ENCODE results near the gene WDR86. TPM values are rescaled to one million over a fixed set of nuclear protein-coding genes. Genes with fewer than 3 reads are reported as not detected.
A peak's percentile ranks its signal among the peaks of the same experiment; 100 is the strongest.

WDR86 gene
- total RNA-seq, 1 donor from 2014 or later: not detected

DNA sequence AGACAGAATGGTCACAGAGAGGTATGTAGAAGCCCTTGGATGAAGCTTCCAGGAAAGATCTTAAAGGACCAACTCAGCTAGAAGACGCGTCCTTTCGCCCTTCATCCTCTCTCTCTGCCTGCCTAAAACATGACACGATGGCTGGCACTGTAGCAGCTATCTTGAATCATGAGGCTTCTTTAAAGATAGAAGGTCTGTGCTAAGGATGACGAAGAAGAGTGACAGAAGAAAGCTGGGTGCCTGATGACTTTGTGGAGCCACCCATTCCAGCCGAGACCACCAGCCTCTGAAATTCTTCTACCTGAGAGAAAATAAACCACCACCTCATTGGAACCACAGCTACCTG, 25.5 kb downstream of the WDR86 start:
- intact Hi-C loops (cut with micrococcal nuclease): no loop called here
- Mint-ChIP-seq H3K36me3 (ENCODE audit: low read depth) (peaks cover 4% of the 10 kb centered on the region), H3K4me1 (peaks cover 5% of the 10 kb centered on the region), H3K4me3 (no peak overlapping the region), H3K9me3 (no peaks in the 10 kb centered on the region), H3K27ac (no peak overlapping the region), H3K27me3 (peaks cover 26% of the 10 kb centered on the region)
- DNase-seq: no peak

GRCh38 chr7:151383638-151384351, 26.0 kb downstream of the WDR86 start:
- Mint-ChIP-seq H3K4me3 (no peak overlapping the region), H3K36me3 (ENCODE audit: low read depth) (peaks cover 6% of the 10 kb centered on the region), H3K27ac (no peak overlapping the region), H3K9me3 (no peaks in the 10 kb centered on the region), H3K27me3 (peaks cover 26% of the 10 kb centered on the region), H3K4me1 (peaks cover 5% of the 10 kb centered on the region)
- intact Hi-C loops (cut with micrococcal nuclease): loop anchor here (2.0 kb wide), 1 partner anchor 27 kb away; the partner anchor contains the start of gene WDR86
- DNase-seq: no peak

GRCh38 chr7:151382079-151382885, 27.6 kb downstream of the WDR86 start:
- DNase-seq: peak; percentile 67
- Mint-ChIP-seq H3K4me1 (peaks cover 5% of the 10 kb centered on the region), H3K9me3 (no peaks in the 10 kb centered on the region), H3K27ac (no peak overlapping the region), H3K36me3 (ENCODE audit: low read depth) (peaks cover 11% of the 10 kb centered on the region), H3K27me3 (peaks cover 26% of the 10 kb centered on the region), H3K4me3 (peak overlapping the region; percentile 80)
- intact Hi-C loops (cut with micrococcal nuclease): loop anchor here (2.0 kb wide), 1 partner anchor 29 kb away; the partner anchor contains the start of gene WDR86

DNA sequence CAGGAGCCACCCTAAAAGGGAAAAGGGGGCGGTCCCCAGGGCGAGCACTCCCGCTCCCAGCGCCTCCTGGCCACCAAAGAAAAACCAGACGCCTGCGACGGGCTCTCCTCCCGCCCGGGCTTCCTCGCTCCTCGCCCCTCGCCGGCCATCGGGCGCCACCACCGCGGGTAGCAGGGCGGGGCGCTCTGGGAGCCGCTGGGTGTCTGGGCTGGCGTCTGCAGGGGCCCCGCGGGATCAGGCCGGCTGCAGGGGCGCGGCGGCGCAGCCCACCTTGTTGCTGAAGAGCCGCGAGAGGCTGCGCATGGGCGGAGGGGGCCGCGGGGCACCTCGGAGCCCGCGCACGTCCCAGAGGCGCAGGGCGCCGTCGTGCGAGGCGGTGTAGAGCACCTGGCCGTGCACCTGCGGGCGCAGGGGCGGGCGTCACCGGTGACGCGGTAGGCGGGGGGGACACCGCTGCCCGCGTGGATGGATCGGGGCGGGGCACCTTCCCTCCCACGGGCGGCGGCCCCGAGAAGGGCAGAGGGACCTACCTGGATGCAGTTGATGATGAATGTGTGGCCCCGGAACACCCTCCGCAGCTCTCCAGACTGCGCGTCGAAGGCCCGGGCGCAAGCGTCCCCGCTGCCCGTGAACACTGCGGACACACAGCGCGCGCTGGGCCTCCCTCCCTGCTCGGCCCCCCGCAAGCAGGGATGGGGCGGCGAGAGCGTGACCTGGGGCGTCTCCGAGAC, 28.3 kb downstream of the WDR86 start:
- intact Hi-C loops (cut with micrococcal nuclease): loop anchor here (2.0 kb wide), 1 partner anchor 29 kb away; the partner anchor contains the start of gene WDR86
- Mint-ChIP-seq H3K27me3 (peaks cover 26% of the 10 kb centered on the region), H3K9me3 (no peaks in the 10 kb centered on the region), H3K4me3 (no peak overlapping the region), H3K36me3 (ENCODE audit: low read depth) (peaks cover 11% of the 10 kb centered on the region), H3K4me1 (peaks cover 5% of the 10 kb centered on the region), H3K27ac (no peak overlapping the region)
- peak; percentile 62 for DNase-seq

GRCh38 chr7:151381098-151381347, 28.8 kb downstream of the WDR86 start:
- no peak overlapping the region for H3K27ac Mint-ChIP-seq
- peaks cover 26% of the 10 kb centered on the region for H3K27me3 Mint-ChIP-seq
- peaks cover 5% of the 10 kb centered on the region for H3K4me1 Mint-ChIP-seq
- no peak for DNase-seq
- no peaks in the 10 kb centered on the region for H3K9me3 Mint-ChIP-seq
- intact Hi-C loops (cut with micrococcal nuclease): no loop called here
- peaks cover 14% of the 10 kb centered on the region for H3K36me3 Mint-ChIP-seq (ENCODE audit: low read depth)
- H3K4me3 Mint-ChIP-seq: peak overlapping the region; percentile 45

GRCh38 chr7:151380199-151381097, 29.4 kb downstream of the WDR86 start:
- intact Hi-C loops (cut with micrococcal nuclease): no loop called here
- Mint-ChIP-seq H3K27ac (no peak overlapping the region), H3K4me3 (peak overlapping the region; percentile 45), H3K36me3 (ENCODE audit: low read depth) (peaks cover 19% of the 10 kb centered on the region), H3K4me1 (peaks cover 5% of the 10 kb centered on the region), H3K9me3 (no peaks in the 10 kb centered on the region), H3K27me3 (peaks cover 26% of the 10 kb centered on the region)
- DNase-seq: no peak

- H3K27me3 Mint-ChIP-seq: peaks cover 23% of the 10 kb centered on the region
- H3K4me3 Mint-ChIP-seq: no peak overlapping the region
- intact Hi-C loops (cut with micrococcal nuclease): no loop called here
- DNase-seq: no peak
- H3K4me1 Mint-ChIP-seq: peaks cover 5% of the 10 kb centered on the region
- peaks cover 23% of the 10 kb centered on the region for H3K36me3 Mint-ChIP-seq (ENCODE audit: low read depth)
- no peak overlapping the region for H3K27ac Mint-ChIP-seq
- no peaks in the 10 kb centered on the region for H3K9me3 Mint-ChIP-seq
Observed at GRCh38 chr7:151379534-151380198, 30.2 kb downstream of the WDR86 start.

GRCh38 chr7:151379193-151379520, 30.7 kb downstream of the WDR86 start:
- Mint-ChIP-seq H3K4me1 (peaks cover 5% of the 10 kb centered on the region), H3K27ac (no peak overlapping the region)
- intact Hi-C loops (cut with micrococcal nuclease): no loop called here

DNA sequence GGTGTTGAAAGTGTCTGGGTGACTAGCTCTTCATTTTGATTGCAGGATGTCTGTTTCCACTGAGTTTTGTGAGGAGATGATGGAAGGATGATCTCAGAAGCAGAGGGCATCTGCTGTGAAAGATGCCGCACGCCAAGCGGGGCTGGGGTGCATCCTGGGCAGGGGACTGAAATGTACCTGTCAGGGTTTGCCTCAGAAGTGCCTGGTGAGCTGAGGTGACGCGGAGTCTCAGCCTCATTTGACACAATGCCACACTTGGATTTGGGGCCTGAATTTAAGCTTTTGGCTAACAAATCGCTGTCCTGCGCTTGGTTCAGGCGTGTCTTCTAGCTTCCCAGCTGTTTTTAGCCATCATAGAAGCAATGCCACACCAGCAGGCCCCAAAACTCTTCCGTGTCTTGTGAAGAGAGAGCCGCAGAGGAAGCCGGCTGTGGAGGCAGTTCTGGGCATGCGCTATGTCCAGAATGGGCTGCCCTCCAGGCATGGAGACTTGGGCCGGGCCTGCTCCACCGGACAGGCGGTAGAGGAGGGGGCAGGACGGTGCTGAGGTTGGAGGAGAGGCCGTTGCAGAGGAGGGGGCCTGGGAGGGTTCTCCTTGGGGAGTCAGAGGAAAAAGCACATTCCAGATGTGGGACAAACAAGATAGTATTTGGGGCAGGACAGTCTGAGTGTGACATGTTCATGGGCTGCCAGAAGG, 31.2 kb downstream of the WDR86 start:
- peaks cover 15% of the 10 kb centered on the region for H3K27me3 Mint-ChIP-seq
- no peak overlapping the region for H3K4me3 Mint-ChIP-seq
- H3K36me3 Mint-ChIP-seq (ENCODE audit: low read depth): peaks cover 23% of the 10 kb centered on the region
- no peaks in the 10 kb centered on the region for H3K9me3 Mint-ChIP-seq
- peaks cover 5% of the 10 kb centered on the region for H3K4me1 Mint-ChIP-seq
- no peak overlapping the region for H3K27ac Mint-ChIP-seq
- no peak for DNase-seq
- intact Hi-C loops (cut with micrococcal nuclease): no loop called here

More at GRCh38 chr7:151379193-151379520, 30.7 kb downstream of the WDR86 start:
- Mint-ChIP-seq H3K4me3 (no peak overlapping the region), H3K9me3 (no peaks in the 10 kb centered on the region), H3K36me3 (ENCODE audit: low read depth) (peaks cover 23% of the 10 kb centered on the region), H3K27me3 (peaks cover 19% of the 10 kb centered on the region)
- DNase-seq: no peak

DNA sequence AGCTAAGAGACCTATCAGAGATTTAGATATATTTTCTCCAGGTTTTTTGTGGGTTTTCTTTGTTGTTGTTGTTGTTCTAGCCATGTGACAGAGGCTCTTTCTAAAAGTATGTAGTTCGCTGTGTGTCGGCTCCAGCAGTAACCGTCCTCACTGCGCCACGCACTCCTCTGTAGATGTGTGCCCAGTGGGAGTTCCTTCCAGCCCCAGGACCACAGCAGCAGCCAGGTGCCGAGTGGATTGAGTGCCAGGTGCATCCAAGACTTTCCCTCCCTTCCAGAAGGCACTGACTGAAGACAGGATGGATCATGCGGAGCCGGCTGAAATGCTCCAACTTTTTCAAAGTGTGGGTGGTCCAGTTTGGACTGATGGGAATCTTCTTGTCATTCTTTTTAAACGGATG, 31.8 kb downstream of the WDR86 start:
- peaks cover 12% of the 10 kb centered on the region for H3K27me3 Mint-ChIP-seq
- H3K36me3 Mint-ChIP-seq (ENCODE audit: low read depth): peaks cover 23% of the 10 kb centered on the region
- no peak overlapping the region for H3K27ac Mint-ChIP-seq
- DNase-seq: no peak
- H3K4me3 Mint-ChIP-seq: no peak overlapping the region
- H3K4me1 Mint-ChIP-seq: peaks cover 5% of the 10 kb centered on the region
- H3K9me3 Mint-ChIP-seq: no peaks in the 10 kb centered on the region
- intact Hi-C loops (cut with micrococcal nuclease): no loop called here

DNA sequence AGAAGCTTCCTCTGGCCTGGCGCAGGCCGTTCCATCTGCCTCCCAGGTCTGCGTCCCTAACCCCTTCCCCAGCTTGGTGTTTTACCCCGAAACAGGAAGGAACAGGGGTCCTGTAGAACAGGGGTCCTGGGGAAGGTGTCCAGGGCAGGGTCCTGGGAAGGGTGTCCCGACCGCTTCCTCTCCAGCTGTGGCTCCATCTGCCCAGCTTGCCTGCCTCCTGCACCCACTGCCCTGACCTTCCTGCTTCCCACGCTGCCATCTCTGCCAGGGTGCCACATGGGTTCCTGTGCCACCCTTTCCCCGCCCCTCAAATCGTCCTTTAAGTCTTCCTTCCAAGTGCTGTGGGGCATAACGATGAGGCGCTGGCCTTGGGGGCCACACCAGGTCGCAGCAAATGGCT, 32.4 kb downstream of the WDR86 start:
- Mint-ChIP-seq H3K4me1 (peaks cover 4% of the 10 kb centered on the region), H3K9me3 (no peaks in the 10 kb centered on the region), H3K27me3 (peaks cover 8% of the 10 kb centered on the region), H3K27ac (no peak overlapping the region), H3K36me3 (ENCODE audit: low read depth) (peaks cover 26% of the 10 kb centered on the region), H3K4me3 (no peak overlapping the region)
- no peak for DNase-seq
- intact Hi-C loops (cut with micrococcal nuclease): no loop called here

DNA sequence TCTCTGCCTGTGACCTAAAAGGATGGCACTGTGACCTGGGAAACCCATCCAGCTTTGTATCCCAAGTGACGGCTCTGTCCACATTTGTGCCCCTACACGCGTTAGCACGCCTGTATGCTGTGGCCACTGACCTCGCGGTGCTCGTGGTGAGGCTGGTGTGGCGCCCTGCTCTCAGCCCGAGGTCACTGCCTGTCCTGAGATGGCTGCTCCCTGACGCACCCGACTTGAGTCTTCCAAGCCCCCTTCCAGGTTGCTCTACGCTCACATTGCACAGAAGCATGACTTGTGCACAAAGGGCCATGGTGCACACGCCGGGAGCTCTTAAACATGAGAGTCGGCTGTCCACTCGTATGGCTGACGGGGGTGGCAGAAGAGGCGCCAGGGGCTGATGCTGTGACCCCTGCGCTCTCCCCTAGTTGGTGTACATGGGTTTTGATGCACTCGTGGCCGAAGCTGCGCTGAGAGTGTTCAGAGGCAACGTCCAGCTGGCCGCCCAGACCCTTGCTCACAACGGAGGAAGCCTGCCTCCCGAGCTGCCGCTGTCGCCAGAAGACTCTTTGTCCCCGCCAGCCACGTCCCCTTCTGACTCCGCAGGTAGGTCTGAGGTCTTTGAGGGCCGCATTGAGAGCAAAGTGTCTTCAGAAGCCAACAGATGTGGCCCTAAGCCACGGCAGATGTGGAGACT, 33.5 kb downstream of the WDR86 start:
- Mint-ChIP-seq H3K36me3 (ENCODE audit: low read depth) (peaks cover 29% of the 10 kb centered on the region), H3K27ac (no peak overlapping the region), H3K27me3 (peaks cover 4% of the 10 kb centered on the region), H3K4me1 (no peaks in the 10 kb centered on the region), H3K9me3 (no peaks in the 10 kb centered on the region), H3K4me3 (no peak overlapping the region)
- intact Hi-C loops (cut with micrococcal nuclease): no loop called here
- DNase-seq: no peak
